Memory B cell (primary cell): ENCODE data around the gene SASS6.

Experiments
- ATAC-seq: fragments of 150-1000 bp; cut with Tn5 transposase; 2 replicates; pipeline ENCODE4 v1.10.0; 2021; ENCODE audit warnings: low read depth, mild to moderate bottlenecking, moderate library complexity
- DNase-seq, 2 donors: peaks; one replicate each; pipeline ENCODE4 v3.0.0; 2022; ENCODE audit warnings: low spot score in 2 of 2
- H3K27ac Mint-ChIP-seq: one replicate; pipeline ENCODE4 v1.8.0; 2022; ENCODE audit warnings: mild to moderate bottlenecking, moderate library complexity, mixed read lengths
- H3K27me3 Mint-ChIP-seq: one replicate; pipeline ENCODE4 v1.8.0; 2022; ENCODE audit warnings: mixed read lengths
- H3K36me3 Mint-ChIP-seq: one replicate; pipeline ENCODE4 v1.8.0; 2022; ENCODE audit warnings: mild to moderate bottlenecking, mixed read lengths
- H3K4me1 Mint-ChIP-seq: one replicate; pipeline ENCODE4 v1.8.0; 2022; ENCODE audit warnings: mixed read lengths
- H3K4me3 Mint-ChIP-seq: one replicate; pipeline ENCODE4 v1.8.0; 2022; ENCODE audit warnings: mild to moderate bottlenecking, moderate library complexity, mixed read lengths
- H3K9me3 Mint-ChIP-seq: one replicate; pipeline ENCODE4 v1.8.0; 2022; ENCODE audit warnings: mixed read lengths

SASS6 gene

GRCh38 chr1:100137602-100138001 lies 4.9 kb upstream of the SASS6 start:
- no peak overlapping the region for H3K27ac Mint-ChIP-seq
- DNase-seq = no peak
- H3K27me3 Mint-ChIP-seq = no peaks in the 10 kb centered on the region
- peaks cover 25% of the 10 kb centered on the region for H3K36me3 Mint-ChIP-seq
- no peak for ATAC-seq
- H3K9me3 Mint-ChIP-seq = no peaks in the 10 kb centered on the region
- no peak overlapping the region for H3K4me3 Mint-ChIP-seq
- peaks cover 19% of the 10 kb centered on the region for H3K4me1 Mint-ChIP-seq

GRCh38 chr1:100134872-100135271 lies 2.1 kb upstream of the SASS6 start:
- Mint-ChIP-seq H3K4me1 (peaks cover 21% of the 10 kb centered on the region), H3K4me3 (no peak overlapping the region), H3K27ac (no peak overlapping the region), H3K27me3 (no peaks in the 10 kb centered on the region), H3K9me3 (no peaks in the 10 kb centered on the region), H3K36me3 (peaks cover 13% of the 10 kb centered on the region)
- no peak for ATAC-seq
- DNase-seq = no peak

- Mint-ChIP-seq H3K4me1 (peaks cover 21% of the 10 kb centered on the region), H3K27me3 (no peaks in the 10 kb centered on the region), H3K9me3 (no peaks in the 10 kb centered on the region), H3K27ac (no peak overlapping the region), H3K36me3 (no peaks in the 10 kb centered on the region), H3K4me3 (peak overlapping the region; percentile 98)
- ATAC-seq = no peak
- DNase-seq = no peak
These were observed 1.1 kb downstream of the SASS6 start for GRCh38 chr1:100131623-100132022.

- no peaks in the 10 kb centered on the region for H3K9me3 Mint-ChIP-seq
- peaks cover 19% of the 10 kb centered on the region for H3K4me1 Mint-ChIP-seq
- H3K27me3 Mint-ChIP-seq = no peaks in the 10 kb centered on the region
- H3K36me3 Mint-ChIP-seq = peaks cover 3% of the 10 kb centered on the region
- ATAC-seq (no peak), DNase-seq (no peak)
- no peak overlapping the region for H3K27ac Mint-ChIP-seq
- no peak overlapping the region for H3K4me3 Mint-ChIP-seq
These were observed 2.1 kb downstream of the SASS6 start for GRCh38 chr1:100130552-100131077.

DNA sequence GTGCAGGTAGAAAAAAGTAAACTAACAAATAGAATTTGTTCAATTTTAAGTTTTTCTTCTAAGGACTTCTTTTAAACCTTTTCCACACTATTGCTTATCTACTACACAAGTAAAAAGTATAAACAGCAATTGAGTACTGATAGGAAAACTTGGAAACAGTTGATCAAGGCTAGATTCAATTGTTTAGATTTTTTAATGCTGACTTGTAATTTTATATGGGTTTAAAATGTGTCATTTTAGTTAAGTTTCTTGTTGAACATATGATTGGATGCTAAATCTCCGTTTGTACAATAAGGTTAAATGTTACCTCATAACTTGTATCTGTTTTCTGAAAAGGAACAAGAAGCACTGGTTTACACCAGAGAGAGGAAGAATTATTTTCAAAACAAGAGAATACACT lies 5.5 kb downstream of the SASS6 start:
- Mint-ChIP-seq H3K27me3 (no peaks in the 10 kb centered on the region), H3K9me3 (no peaks in the 10 kb centered on the region), H3K36me3 (peaks cover 3% of the 10 kb centered on the region), H3K4me3 (no peak overlapping the region), H3K27ac (no peak overlapping the region), H3K4me1 (peaks cover 5% of the 10 kb centered on the region)
- ATAC-seq (no peak), DNase-seq (no peak)

GRCh38 chr1:100122177-100122576 lies 10.6 kb downstream of the SASS6 start:
- Mint-ChIP-seq H3K36me3 (peaks cover 10% of the 10 kb centered on the region), H3K4me3 (no peak overlapping the region), H3K9me3 (no peaks in the 10 kb centered on the region), H3K4me1 (no peaks in the 10 kb centered on the region), H3K27me3 (no peaks in the 10 kb centered on the region), H3K27ac (no peak overlapping the region)
- no peak for ATAC-seq
- DNase-seq = no peak

DNA sequence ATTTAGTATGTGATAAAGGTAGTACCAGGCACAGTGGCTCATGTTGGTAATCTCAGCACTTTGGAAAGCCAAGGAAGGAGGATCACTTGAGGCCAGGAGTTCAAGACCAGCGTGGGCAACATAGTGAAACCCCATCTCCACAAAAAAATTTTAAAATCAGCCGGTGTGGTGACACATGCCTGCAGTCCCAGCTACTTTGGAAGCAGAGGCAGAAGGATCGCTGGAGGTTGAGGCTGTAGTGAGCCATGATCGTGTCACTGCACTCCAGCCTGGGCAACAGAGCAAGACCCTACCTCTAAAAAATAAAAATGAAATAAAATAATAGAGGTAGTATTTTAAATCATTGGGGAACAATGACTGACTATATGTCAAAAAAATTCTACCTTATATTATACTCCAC lies 17.2 kb downstream of the SASS6 start:
- H3K36me3 Mint-ChIP-seq = peaks cover 17% of the 10 kb centered on the region
- no peak overlapping the region for H3K4me3 Mint-ChIP-seq
- H3K27ac Mint-ChIP-seq = no peak overlapping the region
- H3K27me3 Mint-ChIP-seq = no peaks in the 10 kb centered on the region
- no peaks in the 10 kb centered on the region for H3K9me3 Mint-ChIP-seq
- no peaks in the 10 kb centered on the region for H3K4me1 Mint-ChIP-seq
- DNase-seq (no peak), ATAC-seq (no peak)

- H3K36me3 Mint-ChIP-seq = peaks cover 15% of the 10 kb centered on the region
- H3K27ac Mint-ChIP-seq = no peak overlapping the region
- no peak for ATAC-seq
These were observed 23.1 kb downstream of the SASS6 start for GRCh38 chr1:100109554-100110066.

DNA sequence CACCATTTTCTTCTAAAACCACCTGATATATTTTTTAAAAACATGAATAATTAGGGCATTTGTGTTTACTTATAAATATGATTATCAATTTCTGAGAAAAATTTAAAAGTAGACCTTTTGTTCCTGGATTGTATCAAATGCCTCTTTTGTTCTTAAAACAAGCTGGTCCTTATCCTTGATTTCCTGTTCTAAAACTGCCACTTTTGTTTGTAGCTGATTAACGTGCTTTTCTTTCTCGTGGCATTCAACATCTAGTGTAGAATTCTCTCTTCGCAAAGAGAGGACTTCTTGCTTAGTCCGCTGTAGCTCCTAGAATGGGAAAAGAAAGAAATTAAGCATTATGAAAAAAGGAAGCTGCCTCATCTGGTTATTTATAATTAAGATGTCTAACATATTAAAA lies 25.0 kb downstream of the SASS6 start:
- Mint-ChIP-seq H3K4me1 (no peaks in the 10 kb centered on the region), H3K27me3 (no peaks in the 10 kb centered on the region), H3K36me3 (peaks cover 21% of the 10 kb centered on the region), H3K9me3 (no peaks in the 10 kb centered on the region), H3K4me3 (no peak overlapping the region), H3K27ac (no peak overlapping the region)
- ATAC-seq (no peak), DNase-seq (no peak)

More at GRCh38 chr1:100109554-100110066, 23.1 kb downstream of the SASS6 start:
- no peaks in the 10 kb centered on the region for H3K27me3 Mint-ChIP-seq
- H3K9me3 Mint-ChIP-seq = no peaks in the 10 kb centered on the region
- no peaks in the 10 kb centered on the region for H3K4me1 Mint-ChIP-seq
- DNase-seq = no peak
- no peak overlapping the region for H3K4me3 Mint-ChIP-seq

DNA sequence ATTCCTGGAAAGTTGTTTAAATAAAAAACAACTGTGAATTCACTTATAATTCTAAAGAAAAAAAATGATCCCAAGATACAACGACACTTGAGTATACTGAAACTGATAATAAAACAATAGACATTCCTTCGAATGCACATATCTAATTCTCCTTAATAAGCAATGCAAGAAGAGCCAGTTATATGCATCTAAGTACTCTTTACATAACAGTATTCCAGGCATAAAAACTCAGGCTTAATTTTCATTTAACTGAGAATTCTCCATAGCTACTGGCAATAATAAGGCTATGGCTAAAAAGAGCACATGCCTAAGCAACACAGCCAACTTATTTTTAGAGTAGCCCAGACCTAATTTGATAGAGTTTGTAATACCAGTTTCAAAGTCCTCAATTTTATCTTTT lies 31.2 kb downstream of the SASS6 start:
- DNase-seq (no peak), ATAC-seq (no peak)
- Mint-ChIP-seq H3K9me3 (no peaks in the 10 kb centered on the region), H3K36me3 (peaks cover 22% of the 10 kb centered on the region), H3K27me3 (no peaks in the 10 kb centered on the region), H3K27ac (no peak overlapping the region), H3K4me3 (no peak overlapping the region), H3K4me1 (no peaks in the 10 kb centered on the region)

DNA sequence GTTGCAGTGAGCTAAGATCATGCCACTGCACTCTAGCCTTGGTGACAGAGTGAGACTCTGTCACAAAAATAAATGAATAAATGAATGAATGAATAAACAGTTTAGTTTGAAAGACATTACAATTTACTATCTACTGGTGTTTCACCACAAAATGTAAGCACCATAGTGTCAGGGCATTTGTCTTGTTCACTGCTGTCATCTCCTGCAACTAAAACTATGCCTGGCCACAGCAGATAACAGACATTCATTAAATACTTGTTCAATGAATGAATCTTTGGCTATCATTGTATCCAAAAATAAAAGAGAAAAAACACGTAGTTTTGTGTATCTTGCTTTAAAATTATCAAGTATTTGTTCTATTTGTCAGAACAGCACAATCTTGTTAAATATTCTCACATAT lies 32.5 kb downstream of the SASS6 start:
- Mint-ChIP-seq H3K9me3 (no peaks in the 10 kb centered on the region), H3K4me3 (no peak overlapping the region), H3K27ac (no peak overlapping the region), H3K27me3 (no peaks in the 10 kb centered on the region), H3K36me3 (peaks cover 27% of the 10 kb centered on the region), H3K4me1 (no peaks in the 10 kb centered on the region)
- no peak for DNase-seq
- ATAC-seq = no peak

GRCh38 chr1:100090471-100090870 lies 42.3 kb downstream of the SASS6 start:
- H3K36me3 Mint-ChIP-seq = peaks cover 10% of the 10 kb centered on the region
- no peak overlapping the region for H3K4me3 Mint-ChIP-seq

DNA sequence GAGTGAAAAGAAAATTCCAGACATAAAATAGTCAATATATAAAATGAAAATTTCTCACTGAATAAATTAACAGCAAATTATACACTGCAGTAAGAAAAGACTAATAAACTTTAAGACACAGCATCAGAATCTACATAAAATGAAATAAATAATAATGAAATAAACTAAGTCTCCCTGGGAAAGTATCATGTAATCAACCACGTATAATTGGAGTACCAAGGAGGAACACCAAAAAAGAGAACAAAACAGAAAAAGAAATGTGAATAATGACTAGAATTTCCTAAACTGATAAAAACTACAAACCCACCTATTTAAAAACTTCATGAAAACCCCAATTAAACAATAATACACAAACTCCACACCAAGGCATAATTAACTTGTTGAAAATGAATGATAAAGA lies 43.6 kb downstream of the SASS6 start:
- no peak for ATAC-seq
- DNase-seq = no peak
- Mint-ChIP-seq H3K4me3 (no peak overlapping the region), H3K4me1 (no peaks in the 10 kb centered on the region), H3K9me3 (no peaks in the 10 kb centered on the region), H3K27me3 (no peaks in the 10 kb centered on the region), H3K36me3 (peaks cover 10% of the 10 kb centered on the region), H3K27ac (peak overlapping the region; percentile 13)

More at GRCh38 chr1:100090471-100090870, 42.3 kb downstream of the SASS6 start:
- no peaks in the 10 kb centered on the region for H3K4me1 Mint-ChIP-seq
- H3K27ac Mint-ChIP-seq = peak overlapping the region; percentile 63
- DNase-seq (no peak), ATAC-seq (no peak)
- no peaks in the 10 kb centered on the region for H3K9me3 Mint-ChIP-seq
- H3K27me3 Mint-ChIP-seq = no peaks in the 10 kb centered on the region

GRCh38 chr1:100087396-100087795 lies 45.3 kb downstream of the SASS6 start:
- H3K27me3 Mint-ChIP-seq = no peaks in the 10 kb centered on the region
- no peaks in the 10 kb centered on the region for H3K9me3 Mint-ChIP-seq
- H3K27ac Mint-ChIP-seq = no peak overlapping the region
- no peaks in the 10 kb centered on the region for H3K4me1 Mint-ChIP-seq
- no peak for ATAC-seq
- no peak for DNase-seq
- H3K4me3 Mint-ChIP-seq = no peak overlapping the region
- peaks cover 4% of the 10 kb centered on the region for H3K36me3 Mint-ChIP-seq

DNA sequence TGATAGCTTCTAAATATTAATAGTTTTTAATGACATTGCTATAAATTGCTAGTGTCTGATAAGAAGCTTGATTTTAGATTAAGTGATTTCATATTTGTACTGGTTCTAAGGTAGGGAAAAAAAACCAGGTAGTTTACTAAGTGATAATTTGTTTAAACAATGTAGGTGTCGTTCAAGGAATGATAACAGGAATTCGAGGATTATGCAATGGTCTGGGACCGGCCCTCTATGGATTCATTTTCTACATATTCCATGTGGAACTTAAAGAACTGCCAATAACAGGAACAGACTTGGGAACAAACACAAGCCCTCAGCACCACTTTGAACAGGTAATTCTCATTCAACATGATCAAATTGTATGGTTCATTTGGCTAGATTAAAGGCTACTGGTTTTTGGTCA lies 52.4 kb downstream of the SASS6 start:
- H3K27me3 Mint-ChIP-seq = no peaks in the 10 kb centered on the region
- DNase-seq (no peak), ATAC-seq (no peak)
- H3K4me1 Mint-ChIP-seq = no peaks in the 10 kb centered on the region
- H3K9me3 Mint-ChIP-seq = no peaks in the 10 kb centered on the region
- H3K4me3 Mint-ChIP-seq = no peak overlapping the region
- peaks cover 12% of the 10 kb centered on the region for H3K36me3 Mint-ChIP-seq
- H3K27ac Mint-ChIP-seq = peak overlapping the region; percentile 17
